GM23248 (cell line): ENCODE measurements around the gene ATIC.
"Not testable (repeated sequence)": the region's sequence is repeated elsewhere in the genome, so short reads cannot be mapped to it uniquely, and the experiment has no call there.

Source experiments
- EZH2 ChIP-seq: fragments of 200-600 bp; sonication (generic); IDR thresholded peaks from 2 replicates; pipeline ENCODE4 v1.6.1; 2018; ENCODE audit warnings: antibody characterized with exemption, mild to moderate bottlenecking; ENCODE audit not compliant: insufficient read depth, poor library complexity, severe bottlenecking
- EZH2phosphoT487 ChIP-seq: fragments of 200-600 bp; sonication (generic); IDR thresholded peaks from 2 replicates; pipeline ENCODE4 v1.6.1; 2018; ENCODE audit warnings: antibody characterized with exemption, moderate library complexity, mild to moderate bottlenecking, low read depth; ENCODE audit not compliant: insufficient read depth

DNA sequence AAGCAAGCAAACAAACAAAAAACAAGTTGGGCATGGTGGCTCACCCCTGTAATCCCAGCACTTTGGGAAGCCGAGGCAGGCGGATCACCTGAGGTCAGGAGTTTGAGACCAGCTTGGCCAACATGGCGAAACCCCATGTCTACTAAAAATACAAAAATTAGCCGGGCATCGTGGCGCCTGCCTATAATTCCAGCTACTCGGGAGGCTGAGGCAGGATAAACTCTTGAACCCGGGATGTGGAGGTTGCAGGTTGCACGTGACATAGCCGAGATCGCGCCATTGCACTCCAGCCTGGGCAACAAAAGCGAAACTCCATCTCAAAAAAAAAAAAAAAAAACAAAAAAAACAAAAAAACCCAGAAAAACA is 617 bp upstream of the ATIC start:
- not testable (repeated sequence) for TF ChIP-seq EZH2phosphoT487, EZH2
